Breast epithelium (tissue), 4 donors: ENCODE data around the gene MLLT1. TPM values are rescaled to one million over a fixed set of nuclear protein-coding genes. Genes with fewer than 3 reads are reported as not detected.

Source experiments
- DNase-seq, 2 donors: peaks; one replicate each; pipeline ENCODE4 v3.0.0-alpha.2; 2019; ENCODE audit warnings: low spot score in 2 of 2
- H3K27ac ChIP-seq, 2 donors: fragments of 200-600 bp; sonication (generic) in 1 of 2; one replicate each; pipeline ENCODE4 v1.5.1; 2016 to 2019; ENCODE audit warnings: mild to moderate bottlenecking in 1 of 2
- H3K27me3 ChIP-seq, 2 donors: fragments of 200-600 bp; sonication (generic) in 1 of 2; one replicate each; pipeline versions ENCODE4 v1.5.1 to v1.6.0; 2017 to 2019; ENCODE audit warnings: control low read depth in 1 of 2, mild to moderate bottlenecking in 1 of 2
- H3K36me3 ChIP-seq: fragments of 200-600 bp; one replicate; pipeline ENCODE4 v1.5.1; 2019
- H3K4me1 ChIP-seq, 2 donors: fragments of 200-600 bp; sonication (generic); one replicate each; pipeline ENCODE4 v1.5.1; 2016 to 2019; ENCODE audit warnings: control low read depth in 1 of 2
- H3K4me3 ChIP-seq, 3 donors: fragments of 200-600 bp; sonication (generic); 1 replicate in 2 of 3; 2 replicates in 1 of 3; pipeline ENCODE4 v1.5.1; 2016 to 2019; ENCODE audit warnings: mild to moderate bottlenecking in 3 of 3, moderate library complexity in 2 of 3
- H3K9me3 ChIP-seq, 2 donors: fragments of 200-600 bp; sonication (generic) in 1 of 2; one replicate each; pipeline ENCODE4 v1.5.1; 2016 to 2019; ENCODE audit warnings: control low read depth in 1 of 2
- CTCF ChIP-seq, 3 donors: fragments of 450-650 bp; IDR thresholded peaks; one replicate each; pipeline ENCODE4 v1.5.1; 2016 to 2017; ENCODE audit warnings: antibody characterized with exemption in 3 of 3, mild to moderate bottlenecking in 3 of 3, moderate library complexity in 3 of 3
- POLR2A ChIP-seq: fragments of 450-650 bp; IDR thresholded peaks from one replicate; pipeline ENCODE4 v1.6.1; 2016; ENCODE audit warnings: antibody characterized with exemption, mild to moderate bottlenecking, moderate library complexity
- POLR2AphosphoS5 ChIP-seq, 3 donors: sonication (generic); formaldehyde crosslinking; IDR thresholded peaks; one replicate each; pipeline ENCODE4 v1.6.1; 2017; ENCODE audit warnings: antibody characterized with exemption in 3 of 3
- intact Hi-C: fragments of 100-400 bp; cut with DNase I; formaldehyde crosslinking; loops from one replicate; pipeline ENCODE4 v1.15.1; 2023; ENCODE audit warnings: low total_unique reads
- total RNA-seq, 3 donors: library from RNA; depleted of rRNA; stranded (reverse); fragments of >200 nt; gene quantifications; one replicate each; pipeline ENCODE4 v1.1.0, GENCODE V29; 2016

Gene MLLT1
- total RNA-seq, 3 donors from 2014 or later: 13.6 to 16.4 (median 13.8) TPM

- no peak overlapping the region for H3K27ac ChIP-seq
- H3K4me1 ChIP-seq: peaks cover 3 to 14% of the 10 kb centered on the region in 2 donors
- peaks cover 7% of the 10 kb centered on the region for H3K36me3 ChIP-seq
- H3K9me3 ChIP-seq: no peaks in the 10 kb centered on the region
- no peaks in the 10 kb centered on the region for H3K27me3 ChIP-seq
- intact Hi-C loops: no loop called here
- H3K4me3 ChIP-seq: no peak overlapping the region
- no peak for TF ChIP-seq POLR2A
- no peak for TF ChIP-seq CTCF (IDR thresholded peaks at IDR 0.05)
- no peak for TF ChIP-seq POLR2AphosphoS5 (IDR thresholded peaks at IDR 0.05)
- DNase-seq: no peak
Measured at GRCh38 chr19:6216236-6216995, 63.4 kb downstream of the MLLT1 start.

GRCh38 chr19:6215701-6216235 lies 64.0 kb downstream of the MLLT1 start:
- intact Hi-C loops: no loop called here
- no peaks in the 10 kb centered on the region for H3K27me3 ChIP-seq
- no peak for TF ChIP-seq CTCF (IDR thresholded peaks at IDR 0.05)
- TF ChIP-seq POLR2A: no peak
- no peak for TF ChIP-seq POLR2AphosphoS5 (IDR thresholded peaks at IDR 0.05)
- H3K4me3 ChIP-seq: no peak overlapping the region
- H3K36me3 ChIP-seq: peaks cover 7% of the 10 kb centered on the region
- peaks cover 3 to 11% of the 10 kb centered on the region in 2 donors for H3K4me1 ChIP-seq
- DNase-seq: no peak
- no peaks in the 10 kb centered on the region for H3K9me3 ChIP-seq
- H3K27ac ChIP-seq: no peak overlapping the region

- Histone ChIP-seq H3K4me1 (peaks cover 3 to 7% of the 10 kb centered on the region in 2 donors), H3K4me3 (no peak overlapping the region), H3K36me3 (peaks cover 7% of the 10 kb centered on the region), H3K27me3 (no peaks in the 10 kb centered on the region), H3K27ac (no peak overlapping the region), H3K9me3 (no peaks in the 10 kb centered on the region)
- intact Hi-C loops: no loop called here
- TF ChIP-seq CTCF (IDR thresholded peaks at IDR 0.05): no peak
- TF ChIP-seq POLR2A: no peak
- no peak for TF ChIP-seq POLR2AphosphoS5 (IDR thresholded peaks at IDR 0.05)
- no peak for DNase-seq
Measured at GRCh38 chr19:6214881-6215541, 64.8 kb downstream of the MLLT1 start.

- TF ChIP-seq POLR2AphosphoS5 (IDR thresholded peaks at IDR 0.05) (no peak), CTCF (IDR thresholded peaks at IDR 0.05) (no peak), POLR2A (no peak)
- DNase-seq: no peak
- intact Hi-C loops: no loop called here
- H3K9me3 ChIP-seq: no peaks in the 10 kb centered on the region
- peaks cover 0 to 3% of the 10 kb centered on the region in 2 donors for H3K4me1 ChIP-seq
- H3K4me3 ChIP-seq: no peak overlapping the region
- no peaks in the 10 kb centered on the region for H3K27me3 ChIP-seq
- no peak overlapping the region for H3K27ac ChIP-seq
- H3K36me3 ChIP-seq: peaks cover 7% of the 10 kb centered on the region
Measured at GRCh38 chr19:6213696-6214641, 65.8 kb downstream of the MLLT1 start.
